HUES48 (cell line): ENCODE results near the gene PRTFDC1.

Source experiments
- H3K27ac ChIP-seq: one replicate; pipeline ENCODE4 v1.7.0; 2013; ENCODE audit warnings: low read depth, low read length, inconsistent platforms
- H3K27me3 ChIP-seq: 2 replicates; pipeline ENCODE4 v1.6.1; 2013; ENCODE audit warnings: mild to moderate bottlenecking, low read length; ENCODE audit not compliant: control insufficient read depth, insufficient read depth
- H3K36me3 ChIP-seq: 2 replicates; pipeline ENCODE4 v1.6.1; 2013; ENCODE audit warnings: low read length; ENCODE audit not compliant: control insufficient read depth, insufficient read depth
- H3K4me1 ChIP-seq: 2 replicates; pipeline ENCODE4 v1.6.1; 2013; ENCODE audit warnings: mild to moderate bottlenecking, low read length; ENCODE audit not compliant: control insufficient read depth, insufficient read depth
- H3K4me3 ChIP-seq: 2 replicates; pipeline ENCODE4 v1.5.1; 2013; ENCODE audit warnings: mild to moderate bottlenecking, low read depth, low read length
- H3K9ac ChIP-seq: 2 replicates; pipeline ENCODE4 v1.6.1; 2013; ENCODE audit warnings: mild to moderate bottlenecking, low read depth, low read length, moderate library complexity
- H3K9me3 ChIP-seq: 2 replicates; pipeline ENCODE4 v1.6.1; 2013; ENCODE audit warnings: low read length; ENCODE audit not compliant: control insufficient read depth, insufficient read depth

Gene PRTFDC1

GRCh38 chr10:24952143-24952706, at the start of gene PRTFDC1:
Gene PRTFDC1 (minus strand): TSS chr10:24952606. CDS start chr10:24952575, 31 bp downstream.
- H3K4me1 ChIP-seq, result peaks cover 26% of the 10 kb centered on the region
- no peaks in the 10 kb centered on the region for H3K27me3 ChIP-seq
- H3K4me3 ChIP-seq, result peak within 1 kb of the TSS; percentile 60
- peak within 1 kb of the TSS; percentile 70 for H3K9ac ChIP-seq
- no peaks in the 10 kb centered on the region for H3K36me3 ChIP-seq
- H3K27ac ChIP-seq, result peak within 1 kb of the TSS; percentile 96
- no peaks in the 10 kb centered on the region for H3K9me3 ChIP-seq

- Histone ChIP-seq H3K27ac (no peak overlapping the region), H3K9ac (no peak overlapping the region), H3K36me3 (no peaks in the 10 kb centered on the region), H3K9me3 (no peaks in the 10 kb centered on the region), H3K4me3 (no peak overlapping the region), H3K27me3 (no peaks in the 10 kb centered on the region), H3K4me1 (no peaks in the 10 kb centered on the region)
Observed at GRCh38 chr10:24998044-24998443, 45.6 kb upstream of the PRTFDC1 start.

- Histone ChIP-seq H3K9me3 (no peaks in the 10 kb centered on the region), H3K4me3 (no peak overlapping the region), H3K27me3 (no peaks in the 10 kb centered on the region), H3K36me3 (no peaks in the 10 kb centered on the region), H3K4me1 (no peaks in the 10 kb centered on the region), H3K27ac (no peak overlapping the region), H3K9ac (no peak overlapping the region)
Observed at GRCh38 chr10:24995072-24995471, 42.7 kb upstream of the PRTFDC1 start.

- Histone ChIP-seq H3K9ac (no peak overlapping the region), H3K36me3 (no peaks in the 10 kb centered on the region), H3K9me3 (no peaks in the 10 kb centered on the region), H3K4me3 (no peak overlapping the region), H3K4me1 (no peaks in the 10 kb centered on the region), H3K27me3 (no peaks in the 10 kb centered on the region), H3K27ac (no peak overlapping the region)
Observed at GRCh38 chr10:24993237-24993958, 41.0 kb upstream of the PRTFDC1 start.

GRCh38 chr10:24992512-24993133, 40.2 kb upstream of the PRTFDC1 start:
- Histone ChIP-seq H3K27ac (no peak overlapping the region), H3K9ac (no peak overlapping the region), H3K4me1 (no peaks in the 10 kb centered on the region), H3K27me3 (no peaks in the 10 kb centered on the region), H3K36me3 (no peaks in the 10 kb centered on the region), H3K9me3 (no peaks in the 10 kb centered on the region), H3K4me3 (no peak overlapping the region)

GRCh38 chr10:24991298-24991697, 38.9 kb upstream of the PRTFDC1 start:
- H3K27me3 ChIP-seq, result no peaks in the 10 kb centered on the region
- H3K9me3 ChIP-seq, result no peaks in the 10 kb centered on the region
- no peak overlapping the region for H3K27ac ChIP-seq
- no peak overlapping the region for H3K4me3 ChIP-seq
- no peak overlapping the region for H3K9ac ChIP-seq
- H3K36me3 ChIP-seq, result no peaks in the 10 kb centered on the region
- no peaks in the 10 kb centered on the region for H3K4me1 ChIP-seq

- H3K9me3 ChIP-seq, result no peaks in the 10 kb centered on the region
Observed at GRCh38 chr10:24989867-24990266, 37.5 kb upstream of the PRTFDC1 start.

GRCh38 chr10:24988831-24989640, 36.6 kb upstream of the PRTFDC1 start:
- Histone ChIP-seq H3K9me3 (no peaks in the 10 kb centered on the region), H3K4me1 (no peaks in the 10 kb centered on the region), H3K27ac (no peak overlapping the region), H3K27me3 (no peaks in the 10 kb centered on the region), H3K36me3 (no peaks in the 10 kb centered on the region), H3K9ac (no peak overlapping the region), H3K4me3 (no peak overlapping the region)

More at GRCh38 chr10:24989867-24990266, 37.5 kb upstream of the PRTFDC1 start:
- Histone ChIP-seq H3K36me3 (no peaks in the 10 kb centered on the region), H3K4me1 (no peaks in the 10 kb centered on the region), H3K27ac (no peak overlapping the region), H3K27me3 (no peaks in the 10 kb centered on the region), H3K4me3 (no peak overlapping the region), H3K9ac (no peak overlapping the region)

- H3K9ac ChIP-seq, result no peak overlapping the region
- H3K27me3 ChIP-seq, result no peaks in the 10 kb centered on the region
- no peaks in the 10 kb centered on the region for H3K4me1 ChIP-seq
- H3K27ac ChIP-seq, result no peak overlapping the region
- no peak overlapping the region for H3K4me3 ChIP-seq
- no peaks in the 10 kb centered on the region for H3K36me3 ChIP-seq
- no peaks in the 10 kb centered on the region for H3K9me3 ChIP-seq
Observed at GRCh38 chr10:24984906-24985305, 32.5 kb upstream of the PRTFDC1 start.

- H3K36me3 ChIP-seq, result no peaks in the 10 kb centered on the region
- no peaks in the 10 kb centered on the region for H3K27me3 ChIP-seq
- H3K27ac ChIP-seq, result no peak overlapping the region
- no peak overlapping the region for H3K9ac ChIP-seq
- no peaks in the 10 kb centered on the region for H3K9me3 ChIP-seq
- no peaks in the 10 kb centered on the region for H3K4me1 ChIP-seq
- no peak overlapping the region for H3K4me3 ChIP-seq
Observed at GRCh38 chr10:24983946-24984345, 31.5 kb upstream of the PRTFDC1 start.
